Stomach (tissue), 9 donors: Measurements from ENCODE around the gene RABAC1. TPM values are rescaled to one million over a fixed set of nuclear protein-coding genes. Genes with fewer than 3 reads are reported as not detected.

Experiments used
- DNase-seq, 2 donors: peaks; one replicate each; pipeline versions ENCODE4 v3.0.0 to v3.0.0-alpha.2; 2013 to 2019
- H3K27ac ChIP-seq, 5 donors: fragments of 200-600 bp in 4 of 5; sonication (generic) in 4 of 5; one replicate each; pipeline ENCODE4 v1.5.1; 2013 to 2019; ENCODE audit warnings: mild to moderate bottlenecking in 1 of 5, moderate library complexity in 1 of 5
- H3K27me3 ChIP-seq, 3 donors: fragments of 200-600 bp; sonication (generic); one replicate each; pipeline ENCODE4 v1.5.1; 2017 to 2019; ENCODE audit warnings: mixed run types in 1 of 3
- H3K36me3 ChIP-seq, 4 donors: fragments of 200-600 bp; sonication (generic); 1 replicate in 3 of 4; 2 replicates in 1 of 4; pipeline ENCODE4 v1.5.1; 2016 to 2019
- H3K4me1 ChIP-seq, 4 donors: fragments of 200-600 bp; sonication (generic); one replicate each; pipeline ENCODE4 v1.5.1; 2016 to 2019
- H3K4me3 ChIP-seq, 4 donors: fragments of 200-600 bp; sonication (generic) in 3 of 4; one replicate each; pipeline ENCODE4 v1.5.1; 2016 to 2019; ENCODE audit warnings: mild to moderate bottlenecking in 1 of 4
- H3K9me3 ChIP-seq, 4 donors: fragments of 200-600 bp; sonication (generic); one replicate each; pipeline ENCODE4 v1.5.1; 2016 to 2019
- CTCF ChIP-seq, 7 experiments: fragments of 450-650 bp in 4 of 7; fragments of 200-600 bp in 3 of 7; sonication (generic) in 3 of 7; IDR thresholded peaks; one replicate each; pipeline ENCODE4 v1.5.1; 2016 to 2019; ENCODE audit warnings: antibody characterized with exemption in 7 of 7, control low read depth in 2 of 7, mild to moderate bottlenecking in 1 of 7
- EP300 ChIP-seq: sonication (generic); formaldehyde crosslinking; IDR thresholded peaks from one replicate; pipeline ENCODE4 v1.6.1; 2017; ENCODE audit warnings: antibody characterized with exemption
- POLR2A ChIP-seq, 4 donors: fragments of 450-650 bp; IDR thresholded peaks; one replicate each; pipeline ENCODE4 v1.6.1; 2016; ENCODE audit warnings: antibody characterized with exemption in 4 of 4, control low read depth in 2 of 4, mild to moderate bottlenecking in 1 of 4, moderate library complexity in 1 of 4
- POLR2AphosphoS5 ChIP-seq, 3 donors: sonication (generic); formaldehyde crosslinking; IDR thresholded peaks; one replicate each; pipeline ENCODE4 v1.6.1; 2016; ENCODE audit warnings: antibody characterized with exemption in 3 of 3
- WGBS, 5 donors: extraction: QIAGEN DNeasy Blood & Tissue Kit in 3 of 5; methylation state at CpG; one replicate each; pipeline versions ENCODE4 v1.1.5 to v1.1.7; 2013 to 2018; 5-methylcytosine and 5-hydroxymethylcytosine counted together
- intact Hi-C: fragments of 100-400 bp; cut with DNase I; formaldehyde crosslinking; loops from one replicate; pipeline ENCODE4 v1.15.1; 2023; ENCODE audit warnings: low total_unique reads
- polyA plus RNA-seq, 3 donors: library from polyadenylated mRNA; stranded (reverse); fragments of 200-250 nt; gene quantifications; one replicate each; pipeline ENCODE4 v1.2.3, GENCODE V29; 2013
- total RNA-seq, 5 donors: library from RNA; depleted of rRNA; stranded (reverse); fragments of >200 nt; gene quantifications; one replicate each; pipeline versions ENCODE4 v1.1.0 to v1.2.3, GENCODE V29; 2014 to 2016
- donor health status: healthy with polysubstance abuse.
- donor health status: Bipolar disorder and iron deficiency.
- donor health status: healthy.

RABAC1 gene
- total and polyA plus RNA-seq, 8 donors, result 44.6 to 499 (median 132) TPM

- WGBS, 5 donors, result 6 to 13% (median 10%) methylated on average over 25 to 29 of the region's 29 CpGs
- intact Hi-C loops, result no loop called here
- H3K9me3 ChIP-seq, result no peaks in the 10 kb centered on the region
- peaks cover 5 to 31% (median 23%) of the 10 kb centered on the region in 4 donors for H3K4me1 ChIP-seq
- H3K27ac ChIP-seq, result no peak overlapping the region
- peaks cover 0 to 18% (median 9%) of the 10 kb centered on the region in 4 donors for H3K36me3 ChIP-seq
- no peak for DNase-seq
- TF ChIP-seq EP300, result no peak
- peaks cover 7 to 72% (median 56%) of the 10 kb centered on the region in 3 donors for H3K27me3 ChIP-seq
- no peak overlapping the region for H3K4me3 ChIP-seq
Observed at GRCh38 chr19:41911889-41912731, 47.0 kb downstream of the RABAC1 start.

- no peak for DNase-seq
- Histone ChIP-seq H3K27ac (no peak overlapping the region), H3K4me1 (peaks cover 5 to 31% (median 25%) of the 10 kb centered on the region in 4 donors), H3K9me3 (no peaks in the 10 kb centered on the region), H3K27me3 (peaks cover 7 to 63% (median 49%) of the 10 kb centered on the region in 3 donors), H3K4me3 (no peak overlapping the region), H3K36me3 (peaks cover 4 to 27% (median 18%) of the 10 kb centered on the region in 4 donors)
- TF ChIP-seq EP300 (no peak), POLR2AphosphoS5 (IDR thresholded peaks at IDR 0.05) (no peak), CTCF (IDR thresholded peaks at IDR 0.05) (no peak), POLR2A (IDR thresholded peaks at IDR 0.05) (no peak)
- intact Hi-C loops, result no loop called here
- WGBS, 5 donors, result 42 to 66% (median 49%) methylated on average over 12 to 13 of the region's 13 CpGs
Observed at GRCh38 chr19:41910992-41911888, 47.9 kb downstream of the RABAC1 start.

GRCh38 chr19:41910240-41910991, 48.7 kb downstream of the RABAC1 start:
- WGBS, 5 donors, result 44 to 56% (median 49%) methylated on average over 11 to 12 of the region's 12 CpGs
- TF ChIP-seq EP300 (no peak), POLR2A (IDR thresholded peaks at IDR 0.05) (no peak), CTCF (IDR thresholded peaks at IDR 0.05) (no peak), POLR2AphosphoS5 (IDR thresholded peaks at IDR 0.05) (no peak)
- DNase-seq, result no peak
- peaks cover 5 to 34% (median 27%) of the 10 kb centered on the region in 4 donors for H3K4me1 ChIP-seq
- no peaks in the 10 kb centered on the region for H3K9me3 ChIP-seq
- no peak overlapping the region for H3K27ac ChIP-seq
- H3K4me3 ChIP-seq, result no peak overlapping the region
- H3K36me3 ChIP-seq, result peaks cover 13 to 35% (median 26%) of the 10 kb centered on the region in 4 donors
- peaks cover 7 to 55% (median 42%) of the 10 kb centered on the region in 3 donors for H3K27me3 ChIP-seq
- intact Hi-C loops, result no loop called here

- no peak for TF ChIP-seq POLR2AphosphoS5 (IDR thresholded peaks at IDR 0.05)
- TF ChIP-seq EP300, result no peak
- no peak for TF ChIP-seq POLR2A (IDR thresholded peaks at IDR 0.05)
- TF ChIP-seq CTCF (IDR thresholded peaks at IDR 0.05), result no peak
- Histone ChIP-seq H3K4me1 (peaks cover 5 to 35% (median 28%) of the 10 kb centered on the region in 4 donors), H3K4me3 (no peak overlapping the region), H3K27ac (no peak overlapping the region), H3K27me3 (peaks cover 7 to 48% (median 35%) of the 10 kb centered on the region in 3 donors), H3K36me3 (peaks cover 17 to 42% (median 33%) of the 10 kb centered on the region in 4 donors), H3K9me3 (no peaks in the 10 kb centered on the region)
- DNase-seq, result no peak
- intact Hi-C loops, result no loop called here
- 53 to 77% (median 64%) methylated on average over 13 of the region's 13 CpGs for WGBS, 5 donors
Observed at GRCh38 chr19:41909706-41910105, 49.4 kb downstream of the RABAC1 start.
